ENCODE measurements around the gene SPDL1. TPM values are rescaled to one million over a fixed set of nuclear protein-coding genes. Genes with fewer than 3 reads are reported as not detected.

Gene SPDL1
- total RNA-seq, 3 donors from 2014 or later, result 8.3 to 9.8 (median 8.8) TPM

GRCh38 chr5:169542811-169543210 lies 40.8 kb upstream of the SPDL1 start:
- DNase-seq (ENCODE audit: low spot score in 2 of 2), result no peak
- H3K27me3 ChIP-seq, result no peaks in the 10 kb centered on the region
- no peaks in the 10 kb centered on the region for H3K4me1 ChIP-seq
- intact Hi-C loops (cut with DNase I; ENCODE audit: low total_unique reads), result no loop called here
- no peaks in the 10 kb centered on the region for H3K36me3 ChIP-seq
- H3K9me3 ChIP-seq, result peaks cover 0 to 11% of the 10 kb centered on the region in 2 donors
- TF ChIP-seq POLR2A (IDR thresholded peaks at IDR 0.05), result no peak
- TF ChIP-seq, protein P1, sequence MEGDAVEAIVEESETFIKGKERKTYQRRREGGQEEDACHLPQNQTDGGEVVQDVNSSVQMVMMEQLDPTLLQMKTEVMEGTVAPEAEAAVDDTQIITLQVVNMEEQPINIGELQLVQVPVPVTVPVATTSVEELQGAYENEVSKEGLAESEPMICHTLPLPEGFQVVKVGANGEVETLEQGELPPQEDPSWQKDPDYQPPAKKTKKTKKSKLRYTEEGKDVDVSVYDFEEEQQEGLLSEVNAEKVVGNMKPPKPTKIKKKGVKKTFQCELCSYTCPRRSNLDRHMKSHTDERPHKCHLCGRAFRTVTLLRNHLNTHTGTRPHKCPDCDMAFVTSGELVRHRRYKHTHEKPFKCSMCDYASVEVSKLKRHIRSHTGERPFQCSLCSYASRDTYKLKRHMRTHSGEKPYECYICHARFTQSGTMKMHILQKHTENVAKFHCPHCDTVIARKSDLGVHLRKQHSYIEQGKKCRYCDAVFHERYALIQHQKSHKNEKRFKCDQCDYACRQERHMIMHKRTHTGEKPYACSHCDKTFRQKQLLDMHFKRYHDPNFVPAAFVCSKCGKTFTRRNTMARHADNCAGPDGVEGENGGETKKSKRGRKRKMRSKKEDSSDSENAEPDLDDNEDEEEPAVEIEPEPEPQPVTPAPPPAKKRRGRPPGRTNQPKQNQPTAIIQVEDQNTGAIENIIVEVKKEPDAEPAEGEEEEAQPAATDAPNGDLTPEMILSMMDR (IDR thresholded peaks at IDR 0.05), result no peak
- TF ChIP-seq POLR2AphosphoS5 (IDR thresholded peaks at IDR 0.05), result no peak
- H3K27ac ChIP-seq, result no peak overlapping the region
- H3K4me3 ChIP-seq, result no peak overlapping the region

- no peak overlapping the region for H3K4me3 ChIP-seq
- no peak for TF ChIP-seq POLR2A (IDR thresholded peaks at IDR 0.05)
- TF ChIP-seq, protein P1 (IDR thresholded peaks at IDR 0.05), result no peak
- no peak for TF ChIP-seq POLR2AphosphoS5 (IDR thresholded peaks at IDR 0.05)
- intact Hi-C loops (cut with DNase I; ENCODE audit: low total_unique reads), result no loop called here
- H3K27ac ChIP-seq, result no peak overlapping the region
- H3K27me3 ChIP-seq, result no peaks in the 10 kb centered on the region
- no peaks in the 10 kb centered on the region for H3K4me1 ChIP-seq
- DNase-seq (ENCODE audit: low spot score in 2 of 2), result no peak
- H3K36me3 ChIP-seq, result no peaks in the 10 kb centered on the region
- peaks cover 0 to 11% of the 10 kb centered on the region in 2 donors for H3K9me3 ChIP-seq
These were observed 39.2 kb upstream of the SPDL1 start for GRCh38 chr5:169544264-169544950.

DNA sequence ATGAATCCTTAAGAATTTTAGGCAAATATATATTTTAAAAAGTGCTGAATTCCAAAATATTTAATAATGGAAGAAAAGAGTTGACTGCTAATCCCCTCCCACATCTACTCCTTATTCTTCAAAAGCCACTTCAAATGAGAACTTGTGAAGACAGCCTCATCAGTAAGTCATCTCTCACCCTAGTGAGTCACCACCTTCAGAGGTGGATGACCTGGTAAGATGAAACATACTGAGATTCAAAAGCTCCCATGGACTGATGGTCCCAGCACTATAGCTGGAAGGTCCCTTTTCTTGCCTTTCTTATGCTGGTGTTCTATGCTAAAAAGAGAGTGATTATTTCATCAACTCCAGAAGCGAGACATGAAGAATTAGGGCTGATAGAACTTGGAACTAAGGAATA lies 37.8 kb upstream of the SPDL1 start:
- Histone ChIP-seq H3K27me3 (no peaks in the 10 kb centered on the region), H3K9me3 (peaks cover 0 to 11% of the 10 kb centered on the region in 2 donors), H3K4me3 (no peak overlapping the region), H3K27ac (no peak overlapping the region), H3K36me3 (no peaks in the 10 kb centered on the region), H3K4me1 (no peaks in the 10 kb centered on the region)
- intact Hi-C loops (cut with DNase I; ENCODE audit: low total_unique reads), result no loop called here
- DNase-seq (ENCODE audit: low spot score in 2 of 2), result no peak
- TF ChIP-seq, protein P1 (IDR thresholded peaks at IDR 0.05), result no peak
- TF ChIP-seq POLR2A (IDR thresholded peaks at IDR 0.05), result no peak
- TF ChIP-seq POLR2AphosphoS5 (IDR thresholded peaks at IDR 0.05), result no peak

GRCh38 chr5:169546346-169546745 lies 37.2 kb upstream of the SPDL1 start:
- Histone ChIP-seq H3K27ac (no peak overlapping the region), H3K4me3 (no peak overlapping the region), H3K4me1 (no peaks in the 10 kb centered on the region), H3K27me3 (no peaks in the 10 kb centered on the region), H3K9me3 (peaks cover 0 to 8% of the 10 kb centered on the region in 2 donors), H3K36me3 (no peaks in the 10 kb centered on the region)
- TF ChIP-seq, protein P1 (IDR thresholded peaks at IDR 0.05), result no peak
- TF ChIP-seq POLR2A (IDR thresholded peaks at IDR 0.05) (no peak), POLR2AphosphoS5 (IDR thresholded peaks at IDR 0.05) (no peak)
- intact Hi-C loops (cut with DNase I; ENCODE audit: low total_unique reads), result no loop called here
- DNase-seq (ENCODE audit: low spot score in 2 of 2), result no peak

- H3K4me1 ChIP-seq, result no peaks in the 10 kb centered on the region
- no peaks in the 10 kb centered on the region for H3K36me3 ChIP-seq
- H3K27me3 ChIP-seq, result no peaks in the 10 kb centered on the region
- no peak for DNase-seq (ENCODE audit: low spot score in 2 of 2)
- intact Hi-C loops (cut with DNase I; ENCODE audit: low total_unique reads), result no loop called here
- H3K9me3 ChIP-seq, result no peaks in the 10 kb centered on the region
- TF ChIP-seq POLR2A (IDR thresholded peaks at IDR 0.05) (no peak), POLR2AphosphoS5 (IDR thresholded peaks at IDR 0.05) (no peak)
- TF ChIP-seq, protein P1 (IDR thresholded peaks at IDR 0.05), result no peak
- H3K4me3 ChIP-seq, result no peak overlapping the region
- H3K27ac ChIP-seq, result no peak overlapping the region
These were observed 36.1 kb upstream of the SPDL1 start for GRCh38 chr5:169547508-169547907.

Data from breast epithelium (tissue), 4 donors.